Effector memory CD4-positive, alpha-beta T cell (primary cell): ENCODE data around the gene AGAP2.

Source experiments
- DNase-seq, 3 donors: peaks; one replicate each; pipeline ENCODE4 v3.0.0-alpha.2; 2020
- H3K27ac ChIP-seq: 2 replicates; pipeline ENCODE4 v1.7.0; 2013; ENCODE audit warnings: mild to moderate bottlenecking, low read length, moderate library complexity; ENCODE audit not compliant: insufficient read depth, poor library complexity, severe bottlenecking
- H3K27me3 ChIP-seq: replicated peaks from 2 replicates; pipeline ENCODE4 v1.7.0; 2013; ENCODE audit warnings: mild to moderate bottlenecking, low read length; ENCODE audit not compliant: insufficient read depth, control insufficient read depth, poor library complexity, severe bottlenecking
- H3K36me3 ChIP-seq: 2 replicates; pipeline ENCODE4 v1.7.0; 2013; ENCODE audit warnings: mild to moderate bottlenecking, low read length, moderate library complexity; ENCODE audit not compliant: control insufficient read depth, insufficient read depth
- H3K4me1 ChIP-seq: 2 replicates; pipeline ENCODE4 v1.7.0; 2013; ENCODE audit warnings: low read length, mild to moderate bottlenecking; ENCODE audit not compliant: control insufficient read depth, insufficient read depth, poor library complexity, severe bottlenecking
- H3K4me3 ChIP-seq: 2 replicates; pipeline ENCODE4 v1.7.0; 2013; ENCODE audit warnings: low read length, low read depth, mild to moderate bottlenecking; ENCODE audit not compliant: insufficient read depth, poor library complexity, severe bottlenecking
- H3K9me3 ChIP-seq: 2 replicates; pipeline ENCODE4 v1.7.0; 2013; ENCODE audit warnings: mild to moderate bottlenecking, low read length, moderate library complexity; ENCODE audit not compliant: control insufficient read depth

AGAP2 gene

GRCh38 chr12:57754411-57755193, 16.1 kb upstream of the AGAP2 start, which contains the start of gene MARCHF9:
Gene MARCHF9 (plus strand): TSS chr12:57755103. CDS start chr12:57755529, 426 bp downstream.
- peaks cover 41% of the 10 kb centered on the region for H3K4me1 ChIP-seq
- peak; percentile 79 to 85 (median 84) for DNase-seq
- H3K4me3 ChIP-seq, result peak within 1 kb of the TSS; percentile 54
- peaks cover 23% of the 10 kb centered on the region for H3K36me3 ChIP-seq
- peak within 1 kb of the TSS; percentile 80 for H3K27ac ChIP-seq
- no peaks in the 10 kb centered on the region for H3K9me3 ChIP-seq
- H3K27me3 ChIP-seq, result no peaks in the 10 kb centered on the region

DNA sequence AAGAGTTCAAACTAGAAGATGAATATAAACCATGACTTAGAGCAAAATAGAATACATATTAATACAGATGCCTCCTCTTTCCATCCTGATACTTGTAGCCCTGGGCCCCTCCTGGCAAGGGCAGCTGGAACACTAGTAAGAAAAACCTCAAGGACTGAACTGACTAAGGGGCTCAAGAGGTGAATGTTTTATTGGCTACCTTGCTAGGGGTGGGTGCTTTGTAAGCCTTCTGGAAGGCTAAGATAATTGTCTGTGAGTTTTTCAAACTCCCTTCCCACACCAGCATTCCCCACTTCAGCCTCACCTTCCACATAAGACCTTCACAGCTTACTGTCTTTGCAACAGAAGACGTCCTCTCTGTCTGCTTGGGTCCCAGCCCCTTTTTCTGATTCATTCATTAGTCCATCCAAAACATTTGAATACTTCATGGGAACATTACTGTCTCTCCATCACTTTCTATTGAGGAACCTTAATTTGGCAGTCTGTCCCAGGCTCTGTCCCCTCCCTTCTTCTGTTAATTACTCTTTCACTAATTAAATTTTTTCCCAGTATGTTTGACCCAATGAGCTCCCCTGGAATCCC, 15.3 kb upstream of the AGAP2 start:
- Histone ChIP-seq H3K4me3 (no peak overlapping the region), H3K27me3 (no peaks in the 10 kb centered on the region), H3K36me3 (peaks cover 27% of the 10 kb centered on the region), H3K9me3 (no peaks in the 10 kb centered on the region), H3K4me1 (peaks cover 41% of the 10 kb centered on the region), H3K27ac (peak overlapping the region; percentile 80)
- DNase-seq, result no peak

- peaks cover 41% of the 10 kb centered on the region for H3K4me1 ChIP-seq
- peak overlapping the region; percentile 80 for H3K27ac ChIP-seq
- H3K4me3 ChIP-seq, result peak overlapping the region; percentile 3
Measured at GRCh38 chr12:57752668-57753000, 14.1 kb upstream of the AGAP2 start.

GRCh38 chr12:57751788-57752667, 13.5 kb upstream of the AGAP2 start, which contains the start of gene CDK4:
Gene CDK4 (minus strand): TSS chr12:57752310. CDS start chr12:57751717, 593 bp downstream.
- no peaks in the 10 kb centered on the region for H3K9me3 ChIP-seq
- peak within 1 kb of the TSS; percentile 60 for H3K4me3 ChIP-seq
- H3K27ac ChIP-seq, result peak within 1 kb of the TSS; percentile 80
- peaks cover 39% of the 10 kb centered on the region for H3K4me1 ChIP-seq
- H3K36me3 ChIP-seq, result peaks cover 20% of the 10 kb centered on the region
- peak; percentile 98 to 100 (median 99) for DNase-seq
- H3K27me3 ChIP-seq, result no peaks in the 10 kb centered on the region

More at GRCh38 chr12:57752668-57753000, 14.1 kb upstream of the AGAP2 start:
- Histone ChIP-seq H3K36me3 (peaks cover 16% of the 10 kb centered on the region), H3K27me3 (no peaks in the 10 kb centered on the region), H3K9me3 (no peaks in the 10 kb centered on the region)
- DNase-seq, result no peak

DNA sequence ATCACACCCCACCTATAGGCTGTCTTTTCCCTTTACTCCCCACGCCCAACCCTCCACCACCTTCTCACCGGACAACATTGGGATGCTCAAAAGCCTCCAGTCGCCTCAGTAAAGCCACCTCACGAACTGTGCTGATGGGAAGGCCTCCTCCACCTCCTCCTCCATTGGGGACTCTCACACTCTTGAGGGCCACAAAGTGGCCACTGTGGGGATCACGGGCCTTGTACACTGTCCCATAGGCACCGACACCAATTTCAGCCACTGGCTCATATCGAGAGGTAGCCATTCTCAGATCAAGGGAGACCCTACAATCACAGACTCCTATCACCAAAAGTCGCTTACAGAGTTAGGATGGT, 12.9 kb upstream of the AGAP2 start:
- H3K27ac ChIP-seq, result peak overlapping the region; percentile 79
- no peak for DNase-seq
- H3K36me3 ChIP-seq, result peaks cover 26% of the 10 kb centered on the region
- no peaks in the 10 kb centered on the region for H3K27me3 ChIP-seq
- H3K4me3 ChIP-seq, result peak overlapping the region; percentile 60
- no peaks in the 10 kb centered on the region for H3K9me3 ChIP-seq
- peaks cover 33% of the 10 kb centered on the region for H3K4me1 ChIP-seq

- Histone ChIP-seq H3K4me1 (peaks cover 27% of the 10 kb centered on the region), H3K4me3 (no peak overlapping the region), H3K9me3 (no peaks in the 10 kb centered on the region), H3K36me3 (peaks cover 26% of the 10 kb centered on the region), H3K27me3 (no peaks in the 10 kb centered on the region), H3K27ac (peak overlapping the region; percentile 79)
- DNase-seq, result no peak
Measured at GRCh38 chr12:57750561-57751431, 12.3 kb upstream of the AGAP2 start.

DNA sequence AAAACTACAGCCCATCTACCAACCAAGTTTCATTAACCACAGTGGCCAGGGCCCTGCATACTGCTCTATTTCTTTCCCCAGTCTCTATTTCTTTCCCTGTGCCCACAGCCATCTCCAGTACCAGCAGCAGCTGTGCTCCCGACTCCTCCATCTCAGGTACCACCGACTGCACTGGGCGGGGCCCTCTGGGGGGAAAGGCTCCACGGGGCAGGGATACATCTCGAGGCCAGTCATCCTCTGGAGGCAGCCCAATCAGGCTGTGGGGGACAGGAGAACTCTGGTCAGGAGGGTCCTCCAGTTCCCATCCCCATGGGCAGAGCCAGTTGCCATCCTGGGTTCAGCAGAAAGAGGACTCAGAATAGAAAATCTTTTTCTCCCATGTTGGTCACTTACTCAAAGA, 10.5 kb upstream of the AGAP2 start:
- Histone ChIP-seq H3K36me3 (peaks cover 26% of the 10 kb centered on the region), H3K27ac (no peak overlapping the region), H3K27me3 (no peaks in the 10 kb centered on the region), H3K4me1 (peaks cover 28% of the 10 kb centered on the region), H3K9me3 (no peaks in the 10 kb centered on the region), H3K4me3 (no peak overlapping the region)
- no peak for DNase-seq

- Histone ChIP-seq H3K9me3 (no peaks in the 10 kb centered on the region), H3K36me3 (peaks cover 26% of the 10 kb centered on the region), H3K27ac (peak overlapping the region; percentile 93), H3K4me1 (peaks cover 29% of the 10 kb centered on the region), H3K4me3 (no peak overlapping the region), H3K27me3 (no peaks in the 10 kb centered on the region)
- DNase-seq, result no peak
Measured at GRCh38 chr12:57746025-57746424, 7.5 kb upstream of the AGAP2 start.

- Histone ChIP-seq H3K36me3 (peaks cover 24% of the 10 kb centered on the region), H3K27me3 (no peaks in the 10 kb centered on the region)
- DNase-seq, result no peak
Measured at GRCh38 chr12:57745485-57745881, 6.9 kb upstream of the AGAP2 start.

More at GRCh38 chr12:57745485-57745881, 6.9 kb upstream of the AGAP2 start:
- Histone ChIP-seq H3K27ac (peak overlapping the region; percentile 93), H3K9me3 (no peaks in the 10 kb centered on the region), H3K4me3 (peak overlapping the region; percentile 89), H3K4me1 (peaks cover 32% of the 10 kb centered on the region)
